HCT116 (cell line): ENCODE data around the gene ADARB2. TPM values are rescaled to one million over a fixed set of nuclear protein-coding genes. Genes with fewer than 3 reads are reported as not detected.

Source experiments
- ATAC-seq: fragments of 200-7000 bp; cut with Tn5 transposase; 2 replicates; pipeline ENCODE4 v1.9.1; 2020; ENCODE audit warnings: mild to moderate bottlenecking, moderate library complexity
- BruUV-seq: library from RNA; stranded (reverse); fragments of 400-500 nt; replicated peaks from 2 replicates; lab custom pipeline; 2021; lab: Mats Ljungman, UMichigan
- CTCF ChIA-PET: fragments of 300-600 bp; sonication (Branson Sonifier 250); formaldehyde crosslinking; loops from one replicate; lab custom pipeline; 2021; ENCODE audit warnings: antibody characterized with exemption; lab: Charles Lee
- POLR2A ChIA-PET: fragments of 300-600, 350-600 bp; sonication (Branson Sonifier 250); formaldehyde crosslinking; loops from one replicate; lab custom pipeline; 2021; ENCODE audit warnings: antibody characterized with exemption; lab: Charles Lee
- RAD21 ChIA-PET, 2 experiments: fragments of 300-600 bp; sonication (Branson Sonifier 250); formaldehyde crosslinking; loops; one replicate each; lab custom pipeline; 2023; ENCODE audit warnings: low total read pairs in 2 of 2; ENCODE audit not compliant: uncharacterized antibody in 2 of 2, unreplicated experiment in 2 of 2, low non-redundant PET in 1 of 2; lab: Charles Lee
- DNase-seq: peaks from one replicate; pipeline ENCODE4 v3.0.0-alpha.2; 2010; ENCODE audit warnings: low read depth, low spot score
- H2AFZ ChIP-seq: fragments of 200-600 bp; shearing (Covaris generic), sonication (generic); 2 replicates; pipeline ENCODE4 v1.6.1; 2017; ENCODE audit warnings: low read depth, mixed run types, mixed read lengths, antibody characterized with exemption, low read length; ENCODE audit not compliant: poor library complexity, severe bottlenecking
- H3K27ac ChIP-seq: 2 replicates; pipeline ENCODE4 v1.5.1; 2012; ENCODE audit warnings: low read depth, low read length
- H3K27me3 ChIP-seq: fragments of 200-600 bp; sonication (generic); 2 replicates; pipeline ENCODE4 v1.6.1; 2016; ENCODE audit warnings: mixed run types, low read length, mixed read lengths; ENCODE audit not compliant: insufficient read depth
- H3K36me3 ChIP-seq, 2 experiments: fragments of 200-500 bp in 1 of 2; fragments of 200-600 bp in 1 of 2; sonication (Bioruptor generic) in 1 of 2; sonication (generic) in 1 of 2; 2 replicates each; pipeline versions ENCODE4 v1.5.1 to v1.6.1; 2014 to 2016; ENCODE audit warnings: low read length in 2 of 2, inconsistent platforms in 1 of 2, mixed read lengths in 1 of 2, mixed run types in 1 of 2; ENCODE audit not compliant: insufficient read depth in 2 of 2, control insufficient read depth in 1 of 2
- H3K4me1 ChIP-seq, 2 experiments: fragments of 200-600 bp in 1 of 2; sonication (generic) in 1 of 2; 2 replicates each; pipeline versions ENCODE4 v1.5.1 to v1.6.1; 2012 to 2017; ENCODE audit warnings: low read length in 2 of 2, inconsistent platforms in 1 of 2, mild to moderate bottlenecking in 1 of 2, mixed read lengths in 1 of 2, mixed run types in 1 of 2, moderate library complexity in 1 of 2; ENCODE audit not compliant: insufficient read depth in 2 of 2, control insufficient read depth in 1 of 2
- H3K4me2 ChIP-seq: fragments of 200-600 bp; sonication (generic); 2 replicates; pipeline ENCODE4 v1.6.1; 2017; ENCODE audit warnings: mixed run types, low read length, mixed read lengths
- H3K4me3 ChIP-seq, 2 experiments: fragments of 200-600 bp in 1 of 2; sonication (generic) in 1 of 2; replicated peaks in 1 of 2; 2 replicates each; pipeline ENCODE4 v1.5.1; 2011 to 2016; ENCODE audit warnings: low read length in 2 of 2, control low read depth in 1 of 2, low read depth in 1 of 2, mild to moderate bottlenecking in 1 of 2, mixed read lengths in 1 of 2, mixed run types in 1 of 2
- H3K79me2 ChIP-seq: fragments of 200-600 bp; sonication (generic); 2 replicates; pipeline ENCODE4 v1.6.1; 2017; ENCODE audit warnings: mild to moderate bottlenecking, mixed run types, low read length, moderate library complexity, mixed read lengths; ENCODE audit not compliant: insufficient read depth
- H3K9ac ChIP-seq: fragments of 200-600 bp; sonication (generic); 2 replicates; pipeline ENCODE4 v1.6.1; 2016; ENCODE audit warnings: low read length, mixed read lengths
- H3K9me2 ChIP-seq: fragments of 200-600 bp; sonication (generic), shearing (Covaris generic); 2 replicates; pipeline ENCODE4 v1.6.1; 2017; ENCODE audit warnings: mixed run types, mild to moderate bottlenecking, moderate library complexity; ENCODE audit not compliant: insufficient read depth
- H3K9me3 ChIP-seq, 2 experiments: fragments of 200-500 bp in 1 of 2; fragments of 200-600 bp in 1 of 2; sonication (Bioruptor generic) in 1 of 2; sonication (generic) in 1 of 2; 2 replicates each; pipeline ENCODE4 v1.6.1; 2014 to 2017; ENCODE audit warnings: low read length in 2 of 2, mixed read lengths in 2 of 2, inconsistent platforms in 1 of 2, low read depth in 1 of 2, mild to moderate bottlenecking in 1 of 2, mixed run types in 1 of 2, moderate library complexity in 1 of 2; ENCODE audit not compliant: control insufficient read depth in 1 of 2, insufficient read depth in 1 of 2
- H4K20me1 ChIP-seq: fragments of 200-600 bp; sonication (generic), shearing (Covaris generic); 2 replicates; pipeline ENCODE4 v1.6.1; 2017; ENCODE audit warnings: mixed run types, mild to moderate bottlenecking, moderate library complexity; ENCODE audit not compliant: insufficient read depth
- CEBPB ChIP-seq: IDR thresholded peaks from 2 replicates; pipeline ENCODE4 v1.6.1; 2012; ENCODE audit warnings: low read depth
- EGR1 ChIP-seq: IDR thresholded peaks from 2 replicates; pipeline ENCODE4 v1.6.1; 2012; ENCODE audit warnings: low read depth
- ELF1 ChIP-seq: IDR thresholded peaks from 2 replicates; pipeline ENCODE4 v1.6.1; 2012; ENCODE audit warnings: low read depth, borderline replicate concordance
- EZH2 ChIP-seq: fragments of 200-600 bp; sonication (generic); IDR thresholded peaks from 2 replicates; pipeline ENCODE4 v1.6.1; 2017; ENCODE audit warnings: antibody characterized with exemption, mixed run types
- JUND ChIP-seq: IDR thresholded peaks from 2 replicates; pipeline ENCODE4 v1.6.1; 2012
- MAX ChIP-seq: IDR thresholded peaks from 2 replicates; pipeline ENCODE4 v1.6.1; 2012
- REST ChIP-seq: IDR thresholded peaks from 2 replicates; pipeline ENCODE4 v1.6.1; 2012; ENCODE audit warnings: low read depth
- TCF7L2 ChIP-seq: IDR thresholded peaks from 2 replicates; pipeline ENCODE4 v1.7.0; 2011; ENCODE audit warnings: borderline replicate concordance, inconsistent platforms; ENCODE audit not compliant: insufficient read depth, insufficient read length; ENCODE audit errors: extremely low read depth
- ZFX ChIP-seq: fragments of 450-650 bp; IDR thresholded peaks from 2 replicates; pipeline ENCODE4 v1.6.1; 2017
- ZNF274 ChIP-seq: fragments of 200-500 bp; sonication (Bioruptor generic); IDR thresholded peaks from 2 replicates; pipeline ENCODE4 v1.6.1; 2014; ENCODE audit warnings: mild to moderate bottlenecking, low read depth, low read length, inconsistent platforms
- intact Hi-C: fragments of 100-400 bp; cut with micrococcal nuclease; formaldehyde crosslinking; loops from 2 replicates; pipeline ENCODE4 v1.10.0; 2022
- total RNA-seq: library from RNA; stranded (reverse); gene quantifications from one replicate; pipeline ENCODE4 v1.2.1, GENCODE V29; 2021; ENCODE audit not compliant: unreplicated experiment

ADARB2 gene
- total RNA-seq, 1 experiment from 2014 or later: not detected

GRCh38 chr10:1598393-1599153 lies 138.8 kb downstream of the ADARB2 start:
- POLR2A ChIA-PET: no interaction called here
- RAD21 ChIA-PET: no interaction called here
- intact Hi-C loops: no loop called here
- Histone ChIP-seq H3K4me2 (no peak overlapping the region), H3K27me3 (no peaks in the 10 kb centered on the region), H3K79me2 (no peaks in the 10 kb centered on the region), H3K27ac (no peak overlapping the region), H3K9ac (no peak overlapping the region), H3K9me2 (no peaks in the 10 kb centered on the region), H3K4me1 (no peaks in the 10 kb centered on the region), H3K4me3 (no peak overlapping the region), H3K36me3 (no peaks in the 10 kb centered on the region), H3K9me3 (no peaks in the 10 kb centered on the region), H4K20me1 (no peaks in the 10 kb centered on the region), H2AFZ (no peak overlapping the region)
- TF ChIP-seq REST: no peak
- no peak for TF ChIP-seq MAX
- no peak for TF ChIP-seq ZFX
- no peak for TF ChIP-seq EGR1
- no peak for TF ChIP-seq ZNF274
- no peak for TF ChIP-seq TCF7L2
- no peak for TF ChIP-seq JUND
- TF ChIP-seq CEBPB: no peak
- TF ChIP-seq EZH2: no peak
- TF ChIP-seq ELF1: no peak
- no TSS peak for BruUV-seq
- ATAC-seq: no peak
- CTCF ChIA-PET: no interaction called here
- no peak for DNase-seq
